ENCODE results near the gene RPS6KA4.
"Not testable (repeated sequence)": the region's sequence is repeated elsewhere in the genome, so short reads cannot be mapped to it uniquely, and the experiment has no call there.

RPS6KA4 gene

GRCh38 chr11:64358907-64359711, at the start of gene RPS6KA4:
Gene RPS6KA4 (plus strand): TSS chr11:64359162. CDS start chr11:64359236, 74 bp downstream.
- DNase-seq: peak; percentile 34 to 73 (median 60)

GRCh38 chr11:64312947-64313346, 46.0 kb upstream of the RPS6KA4 start:
- no peak for DNase-seq

- DNase-seq: no peak
Observed at GRCh38 chr11:64313491-64314145, 45.3 kb upstream of the RPS6KA4 start.

- no peak for DNase-seq
Observed at GRCh38 chr11:64314146-64314804, 44.7 kb upstream of the RPS6KA4 start.

GRCh38 chr11:64314805-64315561, 44.0 kb upstream of the RPS6KA4 start:
- no peak for DNase-seq

- DNase-seq: not testable (repeated sequence)
Observed at GRCh38 chr11:64315667-64316526, 43.1 kb upstream of the RPS6KA4 start.

- peak in 2 of 3 experiments; percentile 64 to 75 for DNase-seq
Observed at GRCh38 chr11:64316672-64317324, 42.2 kb upstream of the RPS6KA4 start.

GRCh38 chr11:64317325-64317960, 41.5 kb upstream of the RPS6KA4 start, which contains the start of gene TRMT112:
Gene TRMT112 (minus strand): TSS chr11:64317559. CDS start chr11:64317526, 33 bp downstream.
- peak; percentile 96 to 100 (median 96) for DNase-seq

- peak; percentile 97 to 99 (median 98) for DNase-seq
Observed at GRCh38 chr11:64317961-64318765, 40.8 kb upstream of the RPS6KA4 start, which contains the start of gene PRDX5. Gene PRDX5 (plus strand): TSS chr11:64318121. CDS start chr11:64318216, 95 bp downstream.

GRCh38 chr11:64318766-64319761, 39.9 kb upstream of the RPS6KA4 start:
- DNase-seq: peak in 2 of 3 experiments; percentile 43 to 58

GRCh38 chr11:64320556-64320955, 38.4 kb upstream of the RPS6KA4 start:
- DNase-seq: no peak

- DNase-seq: no peak
Observed at GRCh38 chr11:64321026-64321425, 37.9 kb upstream of the RPS6KA4 start.

GRCh38 chr11:64321533-64321932, 37.4 kb upstream of the RPS6KA4 start:
- no peak for DNase-seq

GRCh38 chr11:64322925-64323260, 36.1 kb upstream of the RPS6KA4 start:
- DNase-seq: no peak

GRCh38 chr11:64323373-64323772, 35.6 kb upstream of the RPS6KA4 start:
- no peak for DNase-seq

- DNase-seq: not testable (repeated sequence)
Observed at GRCh38 chr11:64323984-64324383, 35.0 kb upstream of the RPS6KA4 start.

- peak in 1 of 3 experiments; percentile 13 for DNase-seq
Observed at GRCh38 chr11:64324692-64325469, 34.1 kb upstream of the RPS6KA4 start.

GRCh38 chr11:64327375-64327774, 31.6 kb upstream of the RPS6KA4 start:
- no peak for DNase-seq

Data from NCI-H1417 (cell line).